T-helper 2 cell treated with Interferon-gamma antibody and Interleukin-4, amounts not matched to agents 5 μg/mL and 100 μg/mL, for 36 hours (primary cell): ENCODE results near the gene CNTN5.

Source experiments
- DNase-seq: peaks from one replicate; pipeline ENCODE4 v3.0.0; 2021; ENCODE audit warnings: low spot score
- H3K27ac Mint-ChIP-seq: one replicate; pipeline ENCODE4 v1.8.0; 2021; ENCODE audit warnings: mild to moderate bottlenecking, mixed read lengths
- H3K27me3 Mint-ChIP-seq: one replicate; pipeline ENCODE4 v1.8.0; 2021; ENCODE audit warnings: low read depth, mixed read lengths
- H3K36me3 Mint-ChIP-seq: one replicate; pipeline ENCODE4 v1.8.0; 2021; ENCODE audit warnings: low read depth, mixed read lengths
- H3K4me1 Mint-ChIP-seq: one replicate; pipeline ENCODE4 v1.8.0; 2021; ENCODE audit warnings: low read depth, mixed read lengths
- H3K4me3 Mint-ChIP-seq: one replicate; pipeline ENCODE4 v1.8.0; 2022; ENCODE audit warnings: mild to moderate bottlenecking, moderate library complexity, mixed read lengths
- H3K9me3 Mint-ChIP-seq: one replicate; pipeline ENCODE4 v1.8.0; 2021; ENCODE audit warnings: mixed read lengths

Gene CNTN5

DNA sequence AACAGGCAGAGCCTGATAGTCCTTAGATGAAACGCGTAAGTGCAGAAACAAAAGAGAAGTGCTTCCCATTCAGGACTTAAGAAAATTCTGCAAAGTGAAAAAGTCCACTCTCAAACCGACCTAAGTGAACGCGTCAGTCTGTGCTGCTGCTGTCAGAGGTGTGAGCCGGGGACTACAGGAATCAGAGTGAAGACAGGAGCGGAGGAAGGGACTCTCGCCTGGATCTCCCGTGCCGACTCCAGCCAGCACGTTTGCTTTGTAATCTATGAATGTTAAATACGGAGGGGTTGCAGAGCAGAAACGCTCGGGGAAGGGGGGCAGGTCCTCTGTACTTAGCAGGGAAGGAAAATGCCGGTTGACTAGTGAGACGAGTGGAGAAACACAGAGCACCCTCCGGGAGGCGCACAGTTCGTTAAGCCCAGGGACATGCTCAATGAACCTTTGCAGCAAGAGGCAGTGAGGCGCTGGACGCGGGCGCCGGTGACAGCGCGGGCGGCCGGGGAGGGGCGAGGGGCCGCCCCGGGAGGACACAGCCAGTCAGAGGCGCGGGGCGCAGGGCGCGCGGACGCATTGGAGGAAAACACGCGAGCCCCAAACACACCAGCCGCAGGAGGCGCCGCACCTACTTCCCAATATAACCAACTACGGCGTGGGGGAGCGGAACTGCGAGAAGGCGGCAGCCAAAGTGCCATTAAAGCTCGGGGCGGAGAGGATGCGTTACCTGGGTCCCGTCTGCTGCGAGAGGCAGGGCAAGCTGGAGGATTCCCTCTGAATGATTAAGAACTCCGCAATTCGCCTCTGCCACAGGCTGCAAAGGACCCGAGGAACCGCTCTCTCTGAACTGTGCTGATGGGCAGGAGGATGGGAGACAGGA, at the start of gene CNTN5:
Gene CNTN5, plus strand, starts transcription at position 598 of the 874 bp plus-strand sequence.
- peaks cover 26% of the 10 kb centered on the region for H3K27me3 Mint-ChIP-seq
- DNase-seq: peak; percentile 6
- no peak within 1 kb of the TSS for H3K27ac Mint-ChIP-seq
- H3K9me3 Mint-ChIP-seq: no peaks in the 10 kb centered on the region
- H3K36me3 Mint-ChIP-seq: no peaks in the 10 kb centered on the region
- no peaks in the 10 kb centered on the region for H3K4me1 Mint-ChIP-seq
- peak within 1 kb of the TSS; percentile 35 for H3K4me3 Mint-ChIP-seq

DNA sequence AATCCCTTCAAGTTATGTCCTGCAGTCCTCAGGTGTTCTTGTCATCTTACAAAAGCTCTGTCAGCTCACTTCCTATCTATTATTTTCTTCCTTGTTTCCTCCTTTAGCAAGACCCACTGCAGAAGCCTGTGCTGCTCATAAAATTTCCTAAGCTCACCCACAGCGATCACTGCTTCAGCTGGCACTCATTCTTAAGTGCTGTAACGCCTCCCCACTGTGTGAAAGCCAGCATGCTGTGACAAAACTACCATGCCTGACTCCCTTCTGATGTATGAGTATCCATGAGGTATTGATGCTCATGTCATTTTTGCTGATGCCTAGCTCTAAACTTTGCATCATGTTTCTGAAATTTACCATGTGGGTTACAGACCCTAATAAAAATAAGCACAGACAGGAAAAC, 41.5 kb upstream of the CNTN5 start:
- H3K27ac Mint-ChIP-seq: no peak overlapping the region
- H3K4me1 Mint-ChIP-seq: no peaks in the 10 kb centered on the region
- H3K4me3 Mint-ChIP-seq: no peak overlapping the region
- H3K27me3 Mint-ChIP-seq: no peaks in the 10 kb centered on the region
- H3K36me3 Mint-ChIP-seq: no peaks in the 10 kb centered on the region
- peaks cover 14% of the 10 kb centered on the region for H3K9me3 Mint-ChIP-seq
- DNase-seq: no peak

- no peak for DNase-seq
- Mint-ChIP-seq H3K27ac (no peak overlapping the region), H3K4me3 (no peak overlapping the region), H3K9me3 (no peaks in the 10 kb centered on the region), H3K27me3 (peaks cover 17% of the 10 kb centered on the region), H3K4me1 (no peaks in the 10 kb centered on the region), H3K36me3 (no peaks in the 10 kb centered on the region)
These were observed 4.9 kb upstream of the CNTN5 start for GRCh38 chr11:99015634-99016454.

DNA sequence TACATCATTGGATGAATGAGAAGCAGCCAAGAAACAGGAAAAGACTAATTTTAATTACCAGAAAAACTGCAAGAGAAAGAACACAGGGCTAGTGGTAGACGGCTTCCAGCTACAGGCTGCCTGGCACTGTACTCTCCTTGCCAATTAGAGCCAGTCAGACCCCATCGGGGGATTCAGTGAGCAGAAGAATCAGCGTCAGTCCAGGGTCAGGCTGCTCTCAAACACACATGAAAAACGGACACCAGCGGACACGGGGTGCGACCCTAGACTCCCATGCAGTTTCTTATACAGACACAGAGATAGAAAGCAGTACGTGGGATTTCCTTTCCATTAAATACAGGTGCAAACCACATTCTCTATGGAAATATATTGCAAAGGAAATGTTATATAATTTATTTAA, 1.1 kb upstream of the CNTN5 start:
- H3K9me3 Mint-ChIP-seq: no peaks in the 10 kb centered on the region
- no peaks in the 10 kb centered on the region for H3K4me1 Mint-ChIP-seq
- H3K27ac Mint-ChIP-seq: no peak overlapping the region
- no peak for DNase-seq
- peaks cover 26% of the 10 kb centered on the region for H3K27me3 Mint-ChIP-seq
- H3K36me3 Mint-ChIP-seq: no peaks in the 10 kb centered on the region
- no peak overlapping the region for H3K4me3 Mint-ChIP-seq

DNA sequence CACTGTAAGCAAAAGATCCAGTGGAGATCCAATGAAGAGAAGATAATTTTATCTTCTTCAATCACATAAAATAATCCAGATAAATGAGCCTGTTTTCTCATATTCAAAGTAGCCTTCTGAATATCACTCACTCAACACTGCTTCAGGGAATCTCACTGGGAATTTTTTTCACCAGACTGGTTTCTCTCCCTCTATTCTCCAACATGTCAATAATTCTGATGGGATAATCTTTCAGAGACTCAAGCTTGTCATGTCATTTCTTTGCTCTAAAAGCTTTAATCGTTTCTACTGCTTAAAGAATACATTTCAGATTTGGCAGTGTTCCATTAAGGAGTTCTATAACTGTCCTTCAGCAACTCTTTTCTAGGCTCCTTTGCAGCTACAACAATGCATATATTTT, 16.3 kb downstream of the CNTN5 start:
- H3K9me3 Mint-ChIP-seq: peaks cover 7% of the 10 kb centered on the region
- H3K36me3 Mint-ChIP-seq: no peaks in the 10 kb centered on the region
- no peaks in the 10 kb centered on the region for H3K4me1 Mint-ChIP-seq
- no peaks in the 10 kb centered on the region for H3K27me3 Mint-ChIP-seq
- no peak for DNase-seq
- no peak overlapping the region for H3K27ac Mint-ChIP-seq
- no peak overlapping the region for H3K4me3 Mint-ChIP-seq

- no peak overlapping the region for H3K27ac Mint-ChIP-seq
- H3K4me3 Mint-ChIP-seq: no peak overlapping the region
- peaks cover 8% of the 10 kb centered on the region for H3K9me3 Mint-ChIP-seq
- H3K27me3 Mint-ChIP-seq: no peaks in the 10 kb centered on the region
- H3K36me3 Mint-ChIP-seq: no peaks in the 10 kb centered on the region
- H3K4me1 Mint-ChIP-seq: no peaks in the 10 kb centered on the region
- DNase-seq: no peak
These were observed 42.6 kb downstream of the CNTN5 start for GRCh38 chr11:99063331-99063730.

DNA sequence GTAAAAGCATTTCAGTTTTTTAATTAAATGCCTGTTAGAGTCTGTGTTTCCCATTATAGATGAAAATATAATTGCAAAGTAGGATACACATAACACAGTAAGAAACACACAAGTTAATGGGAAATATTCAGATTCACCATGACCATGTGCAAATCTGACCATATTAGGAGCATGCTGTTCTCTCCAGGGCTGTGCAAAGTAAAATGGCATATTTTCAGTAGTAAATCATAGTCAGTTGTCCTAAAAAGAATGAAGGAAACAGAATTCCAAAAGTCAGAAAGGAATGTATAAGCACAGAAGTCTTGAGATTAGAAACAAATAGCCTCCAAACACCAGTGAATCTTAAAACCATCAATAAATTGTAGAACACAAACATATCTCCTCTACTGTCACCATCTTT, 44.4 kb downstream of the CNTN5 start:
- H3K4me1 Mint-ChIP-seq: no peaks in the 10 kb centered on the region
- peaks cover 8% of the 10 kb centered on the region for H3K9me3 Mint-ChIP-seq
- no peak overlapping the region for H3K4me3 Mint-ChIP-seq
- DNase-seq: no peak
- H3K27me3 Mint-ChIP-seq: no peaks in the 10 kb centered on the region
- H3K36me3 Mint-ChIP-seq: no peaks in the 10 kb centered on the region
- no peak overlapping the region for H3K27ac Mint-ChIP-seq

DNA sequence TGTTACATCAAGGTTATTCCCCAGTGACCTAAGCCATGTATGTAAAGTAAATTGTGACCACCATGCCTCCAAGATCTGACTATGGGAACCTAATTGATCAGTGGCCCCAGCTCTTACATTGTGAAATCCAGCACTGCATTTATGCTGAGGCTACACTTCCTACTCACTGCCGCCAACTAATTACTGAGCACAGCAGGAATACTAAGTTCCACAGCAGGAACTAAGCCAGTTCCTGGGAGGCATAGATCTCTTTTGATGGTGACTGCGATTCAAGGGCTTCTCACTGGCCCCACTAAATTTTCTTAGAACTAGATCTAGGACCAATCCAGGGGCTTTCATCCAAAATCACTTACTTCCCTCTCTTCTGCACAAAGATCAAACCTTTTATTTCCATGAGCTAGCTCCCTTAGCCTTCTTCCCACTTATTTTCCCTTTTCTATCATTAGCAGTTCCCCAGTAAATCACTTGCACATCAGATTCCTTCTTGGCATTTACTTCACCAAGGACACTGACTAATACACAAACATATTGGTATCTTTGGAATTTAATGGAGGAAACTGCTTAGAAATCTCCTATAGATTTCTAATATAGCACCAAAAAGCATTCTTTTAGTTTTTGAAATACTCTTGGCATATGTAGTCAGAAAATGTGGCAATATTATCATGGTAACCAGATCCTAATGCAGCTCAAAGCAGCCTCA, 46.0 kb downstream of the CNTN5 start:
- H3K36me3 Mint-ChIP-seq: no peaks in the 10 kb centered on the region
- H3K4me3 Mint-ChIP-seq: no peak overlapping the region
- no peak overlapping the region for H3K27ac Mint-ChIP-seq
- DNase-seq: no peak
- H3K27me3 Mint-ChIP-seq: no peaks in the 10 kb centered on the region
- no peaks in the 10 kb centered on the region for H3K9me3 Mint-ChIP-seq
- H3K4me1 Mint-ChIP-seq: peaks cover 2% of the 10 kb centered on the region

- Mint-ChIP-seq H3K27ac (no peak overlapping the region), H3K9me3 (no peaks in the 10 kb centered on the region), H3K4me3 (no peak overlapping the region), H3K4me1 (peaks cover 2% of the 10 kb centered on the region), H3K27me3 (no peaks in the 10 kb centered on the region), H3K36me3 (no peaks in the 10 kb centered on the region)
- DNase-seq: no peak
These were observed 48.1 kb downstream of the CNTN5 start for GRCh38 chr11:99068832-99069231.

GRCh38 chr11:99069856-99070444, 49.2 kb downstream of the CNTN5 start:
- no peaks in the 10 kb centered on the region for H3K27me3 Mint-ChIP-seq
- peak overlapping the region; percentile 73 for H3K4me3 Mint-ChIP-seq
- H3K36me3 Mint-ChIP-seq: no peaks in the 10 kb centered on the region
- DNase-seq: no peak
- no peaks in the 10 kb centered on the region for H3K9me3 Mint-ChIP-seq
- H3K27ac Mint-ChIP-seq: no peak overlapping the region
- peaks cover 2% of the 10 kb centered on the region for H3K4me1 Mint-ChIP-seq

- no peaks in the 10 kb centered on the region for H3K36me3 Mint-ChIP-seq
- no peaks in the 10 kb centered on the region for H3K27me3 Mint-ChIP-seq
- no peak overlapping the region for H3K4me3 Mint-ChIP-seq
- DNase-seq: no peak
- no peak overlapping the region for H3K27ac Mint-ChIP-seq
- H3K4me1 Mint-ChIP-seq: no peaks in the 10 kb centered on the region
- H3K9me3 Mint-ChIP-seq: no peaks in the 10 kb centered on the region
These were observed 58.8 kb downstream of the CNTN5 start for GRCh38 chr11:99079576-99079975.

DNA sequence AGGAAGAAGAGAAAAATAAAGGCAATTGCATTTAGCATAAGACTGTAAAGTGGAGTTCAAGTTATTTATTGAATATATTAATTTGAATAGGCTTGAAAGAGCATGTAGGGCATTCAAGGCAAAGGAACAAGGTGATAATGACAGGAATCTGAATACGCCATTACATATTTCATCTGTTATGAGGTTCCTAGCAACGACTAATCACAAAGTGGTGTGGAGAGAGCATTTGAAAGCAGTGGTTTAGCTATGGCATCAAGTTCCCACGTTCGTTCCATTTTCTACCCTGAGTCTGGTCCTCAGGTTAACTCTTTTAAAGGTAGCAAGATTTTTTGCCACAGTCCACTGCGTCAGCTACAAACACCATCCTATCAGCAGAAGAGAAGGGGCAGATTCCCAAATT, 59.4 kb downstream of the CNTN5 start:
- no peaks in the 10 kb centered on the region for H3K27me3 Mint-ChIP-seq
- no peaks in the 10 kb centered on the region for H3K4me1 Mint-ChIP-seq
- no peak overlapping the region for H3K27ac Mint-ChIP-seq
- H3K9me3 Mint-ChIP-seq: no peaks in the 10 kb centered on the region
- no peak for DNase-seq
- H3K4me3 Mint-ChIP-seq: no peak overlapping the region
- H3K36me3 Mint-ChIP-seq: no peaks in the 10 kb centered on the region

- no peak overlapping the region for H3K27ac Mint-ChIP-seq
- no peak for DNase-seq
- H3K9me3 Mint-ChIP-seq: peaks cover 18% of the 10 kb centered on the region
- no peak overlapping the region for H3K4me3 Mint-ChIP-seq
- H3K27me3 Mint-ChIP-seq: no peaks in the 10 kb centered on the region
- H3K4me1 Mint-ChIP-seq: no peaks in the 10 kb centered on the region
- H3K36me3 Mint-ChIP-seq: no peaks in the 10 kb centered on the region
These were observed 77.5 kb downstream of the CNTN5 start for GRCh38 chr11:99098258-99098657.
